Aorta (tissue), 5 donors: Measurements from ENCODE around the gene RELL2. TPM values are rescaled to one million over a fixed set of nuclear protein-coding genes. Genes with fewer than 3 reads are reported as not detected.
A peak's percentile ranks its signal among the peaks of the same experiment; 100 is the strongest.

Experiments
- ATAC-seq: fragments of 200-7000 bp; cut with Tn5 transposase; one replicate; pipeline ENCODE4 v1.9.1; 2022; ENCODE audit warnings: moderate library complexity; ENCODE audit not compliant: low FRiP score
- DNase-seq, 2 donors: peaks; one replicate each; pipeline ENCODE4 v3.0.0-alpha.2; 2020
- H3K27ac ChIP-seq, 2 donors: one replicate each; pipeline ENCODE4 v1.5.1; 2013; ENCODE audit warnings: low read length in 2 of 2, mild to moderate bottlenecking in 2 of 2, moderate library complexity in 2 of 2, control low read depth in 1 of 2, inconsistent platforms in 1 of 2, low read depth in 1 of 2
- H3K27me3 ChIP-seq, 2 donors: one replicate each; pipeline ENCODE4 v1.6.1; 2013; ENCODE audit warnings: control low read depth in 1 of 2, low read length in 1 of 2, mild to moderate bottlenecking in 1 of 2, moderate library complexity in 1 of 2; ENCODE audit not compliant: insufficient read depth in 2 of 2, control insufficient read depth in 1 of 2
- H3K36me3 ChIP-seq, 2 donors: one replicate each; pipeline ENCODE4 v1.6.1; 2013; ENCODE audit warnings: control low read depth in 1 of 2, low read length in 1 of 2, mild to moderate bottlenecking in 1 of 2; ENCODE audit not compliant: insufficient read depth in 2 of 2, control insufficient read depth in 1 of 2
- H3K4me1 ChIP-seq, 2 donors: one replicate each; pipeline ENCODE4 v1.6.1; 2013; ENCODE audit warnings: low read length in 2 of 2, control low read depth in 1 of 2, mild to moderate bottlenecking in 1 of 2, moderate library complexity in 1 of 2; ENCODE audit not compliant: insufficient read depth in 2 of 2, control insufficient read depth in 1 of 2
- H3K4me3 ChIP-seq, 2 donors: one replicate each; pipeline ENCODE4 v1.5.1; 2013; ENCODE audit warnings: low read length in 2 of 2, control low read depth in 1 of 2, mild to moderate bottlenecking in 1 of 2
- H3K9me3 ChIP-seq: one replicate; pipeline ENCODE4 v1.6.1; 2013; ENCODE audit warnings: mild to moderate bottlenecking, low read length; ENCODE audit not compliant: control insufficient read depth
- WGBS, 2 donors: extraction: QIAGEN DNeasy Blood & Tissue Kit; methylation state at CpG; one replicate each; pipeline ENCODE4 v1.1.7; 2013; 5-methylcytosine and 5-hydroxymethylcytosine counted together
- intact Hi-C, 2 donors: fragments of 100-400 bp; cut with DNase I; formaldehyde crosslinking; loops; one replicate each; pipeline versions ENCODE4 v1.14.2 to v1.15.0; 2022
- polyA plus RNA-seq, 2 donors: library from polyadenylated mRNA; stranded (reverse); fragments of 200-250 nt; gene quantifications; one replicate each; pipeline ENCODE4 v1.2.3, GENCODE V29; 2013
- total RNA-seq, 2 donors: library from RNA; stranded (reverse); fragmentation: NEBNext Ultra II Directional; extraction: Animal tissue kit (Norgen Biotek cat#: 25700); gene quantifications; one replicate each; pipeline ENCODE4 v1.2.1, GENCODE V29; 2021
- donor health status: healthy with polysubstance abuse.
- donor health status: Bipolar disorder and iron deficiency.
- donor health status: DM: no; HTN: no; CAD: no.
- donor health status: DM: no; HTN: no; CAD: no.
- donor health status: DM: yes; HTN: yes; CAD: no.

The RELL2 gene
- total and polyA plus RNA-seq, 4 donors = 0.63 to 2.9 (median 1.7) TPM

DNA sequence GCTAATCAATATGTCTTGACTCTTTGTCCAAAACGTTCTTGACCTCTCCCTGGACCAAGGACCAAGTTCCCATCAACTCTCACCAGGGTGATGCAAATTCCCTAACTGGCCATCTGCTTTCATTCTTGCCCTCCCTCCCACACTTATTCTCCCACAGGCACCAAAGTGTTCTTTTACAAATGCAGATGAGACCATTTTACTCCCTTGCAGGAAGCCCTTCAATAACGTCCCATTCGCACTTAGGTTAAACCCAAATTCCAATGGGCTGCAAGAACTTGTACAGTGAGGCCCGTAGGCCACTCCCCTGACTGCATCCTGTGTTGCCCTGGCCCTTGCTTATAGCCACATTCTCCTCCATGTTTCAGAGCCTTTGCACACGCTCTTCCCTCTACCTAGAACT lies 38.0 kb downstream of the RELL2 start:
- Histone ChIP-seq H3K4me3 (no peak overlapping the region), H3K4me1 (no peaks in the 10 kb centered on the region), H3K27ac (no peak overlapping the region), H3K9me3 (no peaks in the 10 kb centered on the region), H3K36me3 (no peaks in the 10 kb centered on the region), H3K27me3 (no peaks in the 10 kb centered on the region)
- DNase-seq (no peak), ATAC-seq (no peak)
- WGBS, 2 donors = 69 to 72% methylated on average over 5 of the region's 5 CpGs
- intact Hi-C loops = no loop called here

GRCh38 chr5:141675672-141676071 lies 38.9 kb downstream of the RELL2 start:
- Histone ChIP-seq H3K4me3 (no peak overlapping the region), H3K27ac (no peak overlapping the region), H3K36me3 (no peaks in the 10 kb centered on the region), H3K4me1 (no peaks in the 10 kb centered on the region), H3K9me3 (no peaks in the 10 kb centered on the region), H3K27me3 (no peaks in the 10 kb centered on the region)
- ATAC-seq (no peak), DNase-seq (no peak)
- intact Hi-C loops = no loop called here
- WGBS, 2 donors = 83 to 92% methylated on average over 4 of the region's 4 CpGs

DNA sequence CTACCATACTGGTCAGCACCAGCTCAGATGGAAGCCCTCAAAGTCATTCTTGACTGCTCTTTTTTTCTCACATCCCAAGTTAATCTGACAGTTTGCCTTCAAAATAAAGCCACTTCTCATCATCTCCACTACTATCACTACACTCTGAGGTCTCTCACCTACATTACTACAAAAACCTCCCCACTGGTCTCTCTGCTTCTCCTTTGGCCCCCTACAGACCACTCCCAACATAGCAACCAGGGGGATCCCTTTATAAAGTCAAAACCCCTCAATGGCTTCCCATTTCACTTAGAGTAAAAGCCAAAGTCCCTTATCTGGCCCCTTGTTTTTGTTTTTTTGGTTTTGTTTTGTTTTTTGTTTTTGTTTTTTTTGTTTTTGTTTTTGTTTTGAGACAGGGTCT lies 40.6 kb downstream of the RELL2 start:
- Histone ChIP-seq H3K27ac (no peak overlapping the region), H3K27me3 (no peaks in the 10 kb centered on the region), H3K9me3 (no peaks in the 10 kb centered on the region), H3K36me3 (no peaks in the 10 kb centered on the region), H3K4me3 (no peak overlapping the region), H3K4me1 (no peaks in the 10 kb centered on the region)
- intact Hi-C loops = no loop called here
- DNase-seq (no peak), ATAC-seq (no peak)

- no peaks in the 10 kb centered on the region for H3K36me3 ChIP-seq
- H3K27ac ChIP-seq = no peak overlapping the region
- H3K4me1 ChIP-seq = no peaks in the 10 kb centered on the region
- DNase-seq = no peak
- intact Hi-C loops = no loop called here
- H3K4me3 ChIP-seq = no peak overlapping the region
- H3K9me3 ChIP-seq = no peaks in the 10 kb centered on the region
- no peaks in the 10 kb centered on the region for H3K27me3 ChIP-seq
- ATAC-seq = no peak
- WGBS, 2 donors = 94 to 97% methylated on average over 16 of the region's 16 CpGs
Measured at GRCh38 chr5:141680178-141680577, 43.4 kb downstream of the RELL2 start.

DNA sequence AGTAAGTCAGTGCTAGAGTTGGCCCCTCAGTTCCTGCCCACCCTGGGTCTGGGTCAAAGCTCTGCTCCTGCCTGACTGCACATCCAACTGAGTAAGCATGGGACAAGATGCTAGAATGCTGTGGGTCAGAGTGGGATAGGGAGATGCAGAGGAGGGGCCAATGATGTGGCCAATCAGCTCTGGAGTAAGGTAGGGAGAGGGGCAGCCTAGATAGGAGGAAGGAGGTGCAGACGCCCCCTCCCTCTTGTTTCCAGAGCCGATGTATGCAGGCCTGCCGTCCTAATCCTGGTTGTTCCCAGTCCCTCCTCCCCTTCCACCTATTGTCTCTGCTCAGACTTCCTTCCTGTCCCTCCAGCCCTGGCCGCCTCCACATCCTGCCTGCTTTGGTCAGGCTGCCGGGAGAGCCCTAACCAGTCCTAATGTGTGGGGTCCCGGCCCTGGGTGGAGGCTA lies 44.0 kb downstream of the RELL2 start:
- intact Hi-C loops = no loop called here
- Histone ChIP-seq H3K27me3 (no peaks in the 10 kb centered on the region), H3K4me1 (no peaks in the 10 kb centered on the region), H3K4me3 (no peak overlapping the region), H3K36me3 (no peaks in the 10 kb centered on the region), H3K9me3 (no peaks in the 10 kb centered on the region), H3K27ac (no peak overlapping the region)
- DNase-seq (no peak), ATAC-seq (peak; percentile 52)
- WGBS, 2 donors = 68 to 70% methylated on average over 3 to 6 of the region's 6 CpGs

DNA sequence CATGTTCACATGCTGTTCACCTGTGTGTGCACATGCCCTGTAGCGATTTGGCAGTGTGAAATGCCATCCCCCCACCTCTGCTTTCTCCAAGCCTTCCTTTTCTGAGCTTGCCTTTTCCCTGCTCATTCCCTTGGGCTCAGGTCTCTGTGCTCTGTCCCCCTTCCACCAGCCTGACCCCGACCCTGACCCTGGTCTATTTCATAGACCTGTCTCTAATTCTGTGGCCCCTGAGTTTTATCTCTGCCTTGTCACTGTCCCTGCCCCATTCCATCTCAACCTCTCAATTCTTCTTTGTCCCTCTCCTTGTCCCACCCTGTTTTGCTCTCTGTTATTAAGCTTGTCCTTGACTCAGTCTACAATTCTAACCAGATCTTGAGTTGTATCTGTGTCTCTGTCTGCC lies 44.5 kb downstream of the RELL2 start:
- Histone ChIP-seq H3K4me1 (no peaks in the 10 kb centered on the region), H3K36me3 (no peaks in the 10 kb centered on the region), H3K9me3 (no peaks in the 10 kb centered on the region), H3K27me3 (no peaks in the 10 kb centered on the region), H3K27ac (peak overlapping the region in 1 of 2 donors; percentile 66), H3K4me3 (peak overlapping the region in 1 of 2 donors; percentile 57)
- intact Hi-C loops = no loop called here
- WGBS, 2 donors = 66 to 84% methylated on average over 2 of the region's 2 CpGs
- ATAC-seq (no peak), DNase-seq (no peak)

DNA sequence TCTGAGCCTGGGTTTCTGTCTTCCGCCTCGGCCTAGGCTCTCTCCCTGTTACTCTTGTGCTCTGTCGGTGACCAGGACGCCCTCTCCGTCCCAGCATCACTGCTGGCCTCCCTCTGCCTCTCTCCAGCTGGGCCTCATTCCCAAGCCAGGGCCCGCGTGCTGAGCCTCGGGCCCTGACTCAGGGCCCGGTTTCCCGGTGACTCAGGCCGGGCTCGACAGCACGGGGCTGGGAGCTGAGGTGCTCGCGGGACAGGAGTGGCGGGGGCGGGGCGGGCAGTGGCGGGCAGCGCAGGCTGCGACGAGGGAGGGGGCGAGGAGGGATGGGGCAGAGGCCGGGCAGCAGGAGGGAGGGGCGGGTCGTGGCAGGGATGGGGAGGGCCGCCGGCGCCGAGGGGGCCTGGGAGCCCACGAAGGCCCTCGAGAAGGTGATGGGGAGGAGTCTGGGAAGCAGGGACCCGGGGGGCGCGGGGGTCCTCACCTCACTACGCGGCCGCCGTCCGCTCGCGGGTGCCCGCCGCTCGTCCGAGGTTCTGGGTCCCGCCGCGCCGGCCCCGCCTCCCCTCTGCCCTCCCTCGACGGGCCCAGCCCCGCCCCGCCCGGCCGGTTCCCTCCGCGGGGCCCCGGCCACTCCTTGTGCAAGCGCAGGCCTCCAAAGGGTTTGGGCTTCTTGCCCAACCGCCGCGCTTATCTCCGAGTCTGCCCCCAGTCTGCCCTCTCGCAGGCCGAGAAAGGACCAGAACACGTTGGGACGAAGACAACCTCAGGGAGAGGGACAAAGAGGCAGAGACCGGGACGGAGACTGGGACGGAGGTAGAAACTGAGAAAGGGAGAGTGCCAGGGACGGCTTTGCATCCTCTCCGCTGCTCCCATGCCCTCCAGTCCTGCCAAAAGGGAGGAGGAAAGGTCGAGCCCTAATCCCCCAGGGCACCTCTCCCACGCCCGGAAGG lies 45.2 kb downstream of the RELL2 start, which contains the start of gene ARAP3:
Gene ARAP3, minus strand, starts transcription at position 536 of the 947 bp plus-strand sequence. CDS start 1,744 bp downstream, outside the sequence.
- peak; percentile 91 to 94 for DNase-seq
- WGBS, 2 donors = 3 to 4% methylated on average over 52 to 77 of the region's 77 CpGs
- intact Hi-C loops = no loop called here

GRCh38 chr5:141683596-141684141 lies 46.9 kb downstream of the RELL2 start:
- ATAC-seq (no peak), DNase-seq (no peak)
- H3K27ac ChIP-seq = no peak overlapping the region
- H3K9me3 ChIP-seq = no peaks in the 10 kb centered on the region
- no peaks in the 10 kb centered on the region for H3K36me3 ChIP-seq
- H3K4me1 ChIP-seq = no peaks in the 10 kb centered on the region
- intact Hi-C loops = no loop called here
- H3K4me3 ChIP-seq = no peak overlapping the region
- no peaks in the 10 kb centered on the region for H3K27me3 ChIP-seq

More for the DNA sequence above, 45.2 kb downstream of the RELL2 start, which contains the start of gene ARAP3:
- H3K4me1 ChIP-seq = no peaks in the 10 kb centered on the region
- H3K9me3 ChIP-seq = no peaks in the 10 kb centered on the region
- peak within 1 kb of the TSS in 1 of 2 donors; percentile 66 for H3K27ac ChIP-seq
- H3K36me3 ChIP-seq = no peaks in the 10 kb centered on the region
- ATAC-seq = peak; percentile 94
- no peaks in the 10 kb centered on the region for H3K27me3 ChIP-seq
- H3K4me3 ChIP-seq = peak within 1 kb of the TSS in 1 of 2 donors; percentile 57

DNA sequence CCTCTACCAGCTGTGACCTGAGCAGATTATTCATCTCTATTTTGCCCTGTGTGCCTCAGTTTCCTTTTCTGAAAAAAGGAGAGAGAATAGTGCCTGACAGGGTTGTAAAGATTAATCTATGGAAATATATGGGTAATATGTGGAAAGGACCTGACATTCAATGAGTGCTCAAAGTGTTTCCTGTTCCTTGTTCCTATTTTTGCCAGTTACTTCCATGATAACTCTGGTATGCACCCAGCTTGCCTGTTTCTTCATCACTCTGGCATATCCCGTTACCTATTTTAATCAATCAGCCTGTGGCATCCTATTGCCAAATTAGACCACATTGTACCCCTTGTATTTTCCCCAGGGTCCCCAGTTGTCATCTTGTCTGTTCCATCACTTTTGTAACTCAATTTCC lies 48.8 kb downstream of the RELL2 start:
- no peak for ATAC-seq
- no peaks in the 10 kb centered on the region for H3K36me3 ChIP-seq
- H3K4me3 ChIP-seq = no peak overlapping the region
- H3K9me3 ChIP-seq = no peaks in the 10 kb centered on the region
- WGBS, 2 donors = 94 to 96% methylated on average over 1 of the region's 1 CpG
- H3K4me1 ChIP-seq = no peaks in the 10 kb centered on the region
- DNase-seq = no peak
- no peak overlapping the region for H3K27ac ChIP-seq
- H3K27me3 ChIP-seq = no peaks in the 10 kb centered on the region
- intact Hi-C loops = no loop called here
